ENCODE results near the gene OSBP2.

OSBP2 gene

GRCh38 chr22:30864441-30865420, 170.1 kb downstream of the OSBP2 start:
- DNase-seq (ENCODE audit: low read depth in 1 of 2, low spot score in 1 of 2): no peak

DNA sequence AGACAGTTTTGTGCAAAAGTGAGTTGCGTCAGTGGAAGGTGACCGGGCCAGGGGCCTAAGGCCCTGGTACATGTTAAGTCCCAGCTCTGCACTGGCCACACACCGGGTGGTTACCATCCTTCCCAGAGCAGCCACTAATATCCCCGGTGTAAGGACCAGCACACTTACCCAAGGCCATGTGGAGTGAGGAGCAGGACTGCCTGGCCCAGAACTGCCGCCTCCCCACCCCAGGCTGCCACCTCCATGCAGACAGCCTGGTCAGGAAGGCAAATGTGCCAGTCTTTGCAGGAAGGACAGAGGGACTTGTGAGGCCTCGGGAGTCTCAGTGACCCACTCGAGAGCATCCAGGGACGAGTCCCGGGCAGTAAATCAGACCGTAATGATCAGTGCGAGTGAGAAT, 171.0 kb downstream of the OSBP2 start:
- DNase-seq (ENCODE audit: low read depth in 1 of 2, low spot score in 1 of 2): no peak

GRCh38 chr22:30866216-30866615, 171.5 kb downstream of the OSBP2 start:
- DNase-seq (ENCODE audit: low read depth in 1 of 2, low spot score in 1 of 2): no peak

DNA sequence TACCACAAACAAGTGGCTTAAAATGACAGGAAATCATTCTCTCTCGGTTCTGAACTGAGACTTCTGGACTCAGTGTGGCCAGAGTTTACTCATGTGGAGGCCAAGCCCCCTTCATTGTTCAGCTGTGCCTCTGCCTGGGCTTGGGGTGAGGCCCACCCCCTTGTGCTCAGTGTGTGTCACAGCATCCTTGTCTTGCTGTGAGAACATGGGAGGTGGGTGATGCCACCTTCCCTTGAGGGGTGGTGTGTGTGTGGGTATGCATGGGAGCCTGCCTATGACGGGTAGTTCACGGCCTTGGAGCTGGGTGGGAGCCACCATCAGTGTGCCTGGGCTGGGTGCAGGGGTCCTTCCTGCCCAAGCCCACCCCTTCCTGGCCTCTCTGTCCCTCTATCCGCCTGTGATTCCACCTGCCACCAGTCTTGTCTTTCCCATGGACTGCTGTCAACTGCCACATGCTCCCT, 172.2 kb downstream of the OSBP2 start:
- DNase-seq (ENCODE audit: low read depth in 1 of 2, low spot score in 1 of 2): no peak

DNA sequence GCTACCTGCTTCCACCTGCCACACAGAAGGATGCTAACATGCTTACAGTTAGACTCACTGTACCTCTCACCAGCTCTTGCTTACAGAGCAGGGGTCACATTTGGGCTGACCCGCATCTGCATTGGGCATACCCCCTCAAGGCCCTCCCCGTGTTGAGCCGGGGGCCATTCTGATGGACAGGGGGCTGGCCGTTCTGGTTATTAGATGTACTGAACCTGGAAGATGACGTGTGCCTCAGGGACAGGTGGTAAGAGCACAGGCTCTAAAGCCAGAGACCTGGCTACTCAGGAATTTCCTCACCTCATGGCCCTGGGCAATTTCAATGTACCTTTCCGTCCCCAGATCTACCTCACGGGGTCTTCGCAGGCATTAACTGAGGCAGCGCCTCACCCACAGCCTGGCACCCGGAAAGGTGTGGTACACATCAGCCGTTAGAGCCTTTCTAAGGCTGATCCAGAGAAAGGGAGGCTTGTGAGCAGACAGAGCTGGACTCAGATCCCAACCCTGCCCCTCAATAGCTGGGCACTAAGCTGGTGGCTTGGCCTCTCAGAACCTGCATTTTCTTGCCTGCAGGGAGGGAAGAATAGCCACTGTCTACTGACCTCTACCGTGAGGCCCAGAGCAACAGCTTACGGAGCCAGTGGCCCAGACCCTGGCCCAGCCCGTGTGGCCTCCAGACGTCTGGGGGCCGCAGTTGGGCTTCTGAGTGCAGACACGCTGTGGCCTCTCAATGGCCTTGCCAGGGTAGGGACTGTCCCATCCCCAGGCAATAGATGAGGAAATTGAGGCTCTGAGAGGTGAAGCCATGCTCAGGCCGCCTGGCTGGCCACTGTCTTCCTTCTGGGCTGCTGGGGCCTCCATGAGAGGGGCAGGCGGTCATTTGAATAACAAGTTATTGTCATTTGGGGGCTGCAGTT, 173.3 kb downstream of the OSBP2 start:
- no peak for DNase-seq (ENCODE audit: low read depth in 1 of 2, low spot score in 1 of 2)

DNA sequence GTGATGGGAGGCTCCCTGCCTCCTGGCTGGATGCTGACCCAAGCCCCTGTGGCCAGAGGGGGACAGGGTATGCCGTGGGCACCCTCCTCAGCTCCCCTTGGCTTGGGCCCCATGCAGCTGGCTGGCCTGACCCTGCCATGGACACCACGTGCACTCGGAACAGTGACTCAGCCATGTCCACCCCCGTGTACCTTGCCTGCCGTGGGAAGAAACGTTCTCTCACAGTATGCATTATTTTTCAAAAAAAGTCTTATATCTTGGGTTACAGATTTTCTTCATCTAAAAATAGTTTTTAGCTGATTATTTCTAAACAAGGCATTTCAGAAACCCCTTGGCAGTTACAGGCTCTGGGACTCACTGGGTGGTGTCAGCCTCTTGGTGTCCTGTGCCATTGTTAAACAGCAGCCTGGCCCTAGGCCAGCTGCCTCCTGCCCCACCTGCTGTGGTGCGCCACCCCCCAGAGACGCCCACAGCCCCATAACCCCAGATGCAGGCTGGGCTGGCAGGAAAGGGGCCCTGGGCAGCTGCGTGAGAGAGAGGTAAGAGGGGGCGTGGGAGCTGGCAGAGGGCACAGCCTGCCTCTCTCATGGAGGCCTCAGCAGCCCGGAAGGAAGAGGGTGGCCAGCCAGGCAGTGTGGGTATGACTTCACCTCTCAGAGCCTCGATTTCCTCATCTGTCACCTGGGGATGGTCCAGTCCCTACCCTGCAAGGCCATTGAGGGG, 174.2 kb downstream of the OSBP2 start:
- DNase-seq (ENCODE audit: low read depth in 1 of 2, low spot score in 1 of 2): no peak

DNA sequence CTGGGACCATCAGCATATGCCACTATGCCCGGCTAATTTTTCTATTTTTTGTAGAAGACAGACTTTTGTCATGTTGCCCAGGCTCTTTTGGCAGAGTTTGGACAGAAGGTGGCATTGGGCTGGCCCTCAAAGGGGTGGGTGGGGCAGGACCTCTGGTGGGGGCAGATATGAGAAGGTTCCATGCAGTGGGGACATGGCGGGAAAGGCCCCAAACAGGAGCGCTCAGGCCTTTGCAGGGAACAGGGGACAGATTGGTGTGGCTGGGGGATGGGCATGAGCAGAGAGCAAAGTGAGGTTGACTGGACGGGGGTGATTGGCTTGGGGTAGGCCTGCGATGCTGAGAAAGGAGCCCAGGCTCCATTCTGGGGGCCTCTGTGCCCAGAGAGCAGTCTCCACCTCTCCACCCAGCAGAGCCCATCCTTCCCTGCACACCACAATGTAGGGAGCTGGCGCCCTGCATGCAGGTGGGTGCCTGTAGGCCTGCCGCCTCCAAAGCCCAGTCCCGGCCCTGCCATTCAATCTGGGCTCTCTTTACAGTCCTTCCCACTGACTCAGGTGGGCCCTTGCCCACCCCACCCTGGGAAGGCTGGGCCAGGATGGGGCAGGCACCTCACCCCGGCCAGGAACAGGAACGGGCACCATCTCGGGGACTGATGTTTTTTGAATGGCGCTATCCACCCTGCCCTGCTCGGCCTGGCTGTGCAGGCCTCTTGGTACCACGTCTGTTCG, 175.2 kb downstream of the OSBP2 start:
- no peak for DNase-seq (ENCODE audit: low read depth in 1 of 2, low spot score in 1 of 2)

DNA sequence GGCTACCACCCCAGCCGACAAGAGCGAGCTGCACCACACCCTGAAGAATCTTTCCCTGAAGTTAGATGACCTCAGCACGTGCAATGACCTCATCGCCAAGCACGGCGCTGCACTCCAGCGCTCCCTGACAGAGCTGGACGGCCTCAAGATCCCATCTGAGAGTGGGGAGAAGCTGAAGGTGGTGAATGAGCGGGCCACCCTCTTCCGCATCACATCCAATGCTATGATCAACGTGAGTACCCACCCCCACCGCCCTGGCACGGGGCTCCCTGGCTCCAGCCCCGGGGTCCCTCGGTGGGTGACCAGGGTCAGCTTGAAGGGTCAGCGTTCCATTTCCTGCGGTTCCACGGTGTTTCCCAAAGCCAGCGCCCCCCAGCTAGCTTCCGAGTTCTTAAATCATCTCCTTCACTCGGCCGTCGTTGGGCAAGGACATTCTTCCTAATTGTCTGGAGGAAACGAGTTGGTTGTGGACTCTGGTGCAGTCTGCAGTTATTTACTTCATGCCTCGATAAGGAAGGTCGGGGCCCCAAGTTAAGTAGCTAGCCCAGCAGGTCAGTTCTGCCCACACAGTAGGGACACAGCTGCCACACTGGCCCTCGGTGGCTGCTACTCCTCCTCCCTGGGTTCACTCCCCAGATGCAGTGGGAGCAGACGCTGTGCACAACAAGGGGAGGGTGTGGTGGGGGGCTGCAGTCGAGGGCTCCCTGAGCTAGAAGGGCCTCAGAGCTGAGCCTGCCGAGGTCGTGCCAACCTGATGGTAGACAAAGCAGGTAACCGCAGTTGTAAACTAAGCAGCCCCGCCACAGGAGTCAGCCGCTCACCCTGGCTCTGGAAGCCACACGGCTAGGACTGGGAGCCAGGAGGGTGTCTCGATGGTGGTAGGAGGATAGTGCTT, 176.0 kb downstream of the OSBP2 start:
- DNase-seq (ENCODE audit: low read depth in 1 of 2, low spot score in 1 of 2): no peak

DNA sequence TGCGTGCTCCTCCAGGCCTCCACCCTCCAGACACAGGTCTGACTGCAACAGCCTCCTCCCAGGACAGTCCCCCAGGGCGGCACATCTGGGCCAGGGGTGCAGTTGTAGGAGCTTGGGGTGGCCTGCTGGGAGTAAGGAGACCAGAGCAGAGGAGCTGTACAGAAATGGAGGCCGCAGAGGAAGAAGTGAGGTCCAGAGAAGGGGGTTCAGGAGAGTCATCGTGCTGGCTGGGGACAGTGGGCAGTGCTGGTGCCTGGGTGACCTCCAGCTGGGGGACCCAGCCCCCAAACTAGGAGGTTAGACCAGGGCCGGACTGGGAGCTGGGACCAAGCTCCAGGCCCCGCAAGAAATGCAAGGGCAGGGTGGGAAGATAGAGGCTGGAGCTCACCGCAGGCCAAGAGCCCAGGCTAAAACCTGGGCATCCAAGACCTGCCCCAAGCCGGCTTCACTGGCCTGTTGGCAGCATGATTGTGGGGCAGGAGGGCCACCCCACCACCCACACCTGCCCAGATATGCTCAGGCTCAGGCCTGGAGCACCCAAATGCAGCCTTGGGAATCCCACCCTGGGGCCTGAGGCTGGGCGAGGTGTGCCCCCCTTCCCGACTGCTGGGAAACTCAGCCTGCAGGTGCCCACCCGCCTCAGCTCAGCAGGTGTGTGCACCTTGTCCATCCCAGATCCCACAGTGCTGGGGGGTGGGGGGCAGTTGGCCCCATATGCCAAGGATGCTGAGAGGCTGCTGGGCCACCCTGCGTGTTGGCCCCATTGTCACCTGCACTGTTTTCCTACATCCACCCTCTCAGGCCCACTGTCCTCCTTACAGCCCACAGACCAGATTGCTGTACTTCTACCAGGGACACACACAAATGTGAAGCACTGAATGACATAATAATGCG, 177.0 kb downstream of the OSBP2 start:
- no peak for DNase-seq (ENCODE audit: low read depth in 1 of 2, low spot score in 1 of 2)

- DNase-seq (ENCODE audit: low read depth in 1 of 2, low spot score in 1 of 2): no peak
These were observed 177.8 kb downstream of the OSBP2 start for GRCh38 chr22:30872285-30873041.

GRCh38 chr22:30873086-30873650, 178.5 kb downstream of the OSBP2 start:
- no peak for DNase-seq (ENCODE audit: low read depth in 1 of 2, low spot score in 1 of 2)

DNA sequence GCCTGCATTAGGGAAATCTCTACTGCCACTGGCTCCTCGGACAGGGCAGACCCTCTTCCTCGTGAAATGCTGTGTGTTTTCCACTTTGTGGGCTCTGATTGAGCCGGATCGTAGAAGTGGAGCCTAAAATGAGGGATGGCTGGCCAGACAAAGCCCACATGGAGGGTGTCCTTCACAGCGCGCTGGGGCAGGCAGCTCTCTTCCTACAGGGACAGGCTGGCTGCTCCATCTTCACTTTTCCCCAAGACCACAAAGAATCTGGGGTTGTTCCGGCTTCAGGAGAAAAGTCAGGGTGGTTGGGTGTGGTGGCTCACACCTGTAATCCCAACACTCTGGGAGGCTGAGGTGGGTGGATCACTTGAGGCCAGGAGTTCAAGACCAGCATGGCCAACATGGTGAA, 179.0 kb downstream of the OSBP2 start:
- no peak for DNase-seq (ENCODE audit: low read depth in 1 of 2, low spot score in 1 of 2)

- no peak for DNase-seq (ENCODE audit: low read depth in 1 of 2, low spot score in 1 of 2)
These were observed 180.0 kb downstream of the OSBP2 start for GRCh38 chr22:30874431-30875370.

DNA sequence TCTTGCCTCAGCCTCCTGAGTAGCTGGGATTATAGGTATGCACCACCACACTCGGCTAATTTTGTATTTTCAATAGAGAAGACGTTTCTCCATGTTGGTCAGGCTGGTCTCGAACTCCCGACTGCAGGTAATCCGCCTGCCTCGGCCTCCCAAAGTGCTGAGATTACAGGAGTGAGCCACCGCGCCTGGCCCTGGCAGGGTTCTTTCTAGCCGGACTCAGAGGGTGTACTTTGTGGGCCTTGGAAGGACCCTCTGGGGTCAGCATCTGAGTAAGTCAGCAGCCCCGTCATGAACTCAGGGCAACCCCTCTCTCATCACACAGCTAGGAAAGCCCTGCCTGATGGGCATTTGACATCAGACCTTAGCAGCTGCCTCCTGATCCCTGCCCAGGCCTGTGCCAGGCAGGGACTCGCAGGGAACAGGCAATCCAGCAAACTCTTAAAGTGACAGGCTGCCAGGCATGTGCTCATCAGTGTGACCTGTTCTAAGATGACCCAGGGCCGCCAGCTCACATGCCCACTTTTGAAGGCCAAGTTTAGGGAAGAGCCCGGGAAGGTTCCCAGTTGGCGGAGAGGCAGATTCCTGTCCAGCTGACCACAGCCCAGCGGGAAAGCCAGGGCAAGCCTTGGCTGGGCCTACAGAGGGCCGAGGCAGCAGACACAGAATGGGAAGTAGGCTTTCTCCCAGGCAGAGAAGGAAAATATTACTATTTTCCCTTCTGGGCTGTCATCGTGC, 181.0 kb downstream of the OSBP2 start:
- DNase-seq (ENCODE audit: low read depth in 1 of 2, low spot score in 1 of 2): no peak

GRCh38 chr22:30876221-30876751, 181.6 kb downstream of the OSBP2 start:
- no peak for DNase-seq (ENCODE audit: low read depth in 1 of 2, low spot score in 1 of 2)

Data from activated CD4-positive, alpha-beta T cell treated with anti-CD3 and anti-CD28 coated beads, Interleukin-2, amount 50 U/mL, for 24 hours (primary cell).